ENCODE results near the gene TNFRSF6B. TPM values are rescaled to one million over a fixed set of nuclear protein-coding genes. Genes with fewer than 3 reads are reported as not detected.

Gene TNFRSF6B
- total RNA-seq, 1 donor: 0.36 TPM

DNA sequence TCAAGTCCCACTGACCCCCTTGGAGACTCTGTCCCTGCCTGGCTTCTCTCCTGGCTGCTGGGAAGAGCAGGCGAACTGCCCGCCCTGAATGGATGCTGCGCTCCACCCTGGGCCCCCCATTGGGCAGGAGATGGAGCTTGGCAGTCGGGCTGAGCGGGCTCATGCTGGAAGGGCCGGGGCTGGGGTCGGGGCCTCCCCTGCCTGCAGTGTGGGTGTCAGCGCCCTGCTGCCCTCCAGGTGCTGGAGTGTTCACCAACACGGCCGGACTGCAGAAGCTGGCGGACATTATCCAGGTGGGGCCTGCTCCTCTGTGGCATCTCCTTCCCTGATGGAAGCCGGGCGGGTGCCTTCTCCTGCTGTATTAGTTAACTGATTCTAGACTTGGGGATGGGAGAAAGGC, 16.0 kb upstream of the TNFRSF6B start:
- no peak for DNase-seq (ENCODE audit: low read depth)
- TF ChIP-seq, protein P1, sequence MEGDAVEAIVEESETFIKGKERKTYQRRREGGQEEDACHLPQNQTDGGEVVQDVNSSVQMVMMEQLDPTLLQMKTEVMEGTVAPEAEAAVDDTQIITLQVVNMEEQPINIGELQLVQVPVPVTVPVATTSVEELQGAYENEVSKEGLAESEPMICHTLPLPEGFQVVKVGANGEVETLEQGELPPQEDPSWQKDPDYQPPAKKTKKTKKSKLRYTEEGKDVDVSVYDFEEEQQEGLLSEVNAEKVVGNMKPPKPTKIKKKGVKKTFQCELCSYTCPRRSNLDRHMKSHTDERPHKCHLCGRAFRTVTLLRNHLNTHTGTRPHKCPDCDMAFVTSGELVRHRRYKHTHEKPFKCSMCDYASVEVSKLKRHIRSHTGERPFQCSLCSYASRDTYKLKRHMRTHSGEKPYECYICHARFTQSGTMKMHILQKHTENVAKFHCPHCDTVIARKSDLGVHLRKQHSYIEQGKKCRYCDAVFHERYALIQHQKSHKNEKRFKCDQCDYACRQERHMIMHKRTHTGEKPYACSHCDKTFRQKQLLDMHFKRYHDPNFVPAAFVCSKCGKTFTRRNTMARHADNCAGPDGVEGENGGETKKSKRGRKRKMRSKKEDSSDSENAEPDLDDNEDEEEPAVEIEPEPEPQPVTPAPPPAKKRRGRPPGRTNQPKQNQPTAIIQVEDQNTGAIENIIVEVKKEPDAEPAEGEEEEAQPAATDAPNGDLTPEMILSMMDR (IDR thresholded peaks at IDR 0.05; ENCODE audit: insufficient read depth, low read length): no peak
- no peak overlapping the region for H3K4me3 ChIP-seq (ENCODE audit: low read depth, low read length)

DNA sequence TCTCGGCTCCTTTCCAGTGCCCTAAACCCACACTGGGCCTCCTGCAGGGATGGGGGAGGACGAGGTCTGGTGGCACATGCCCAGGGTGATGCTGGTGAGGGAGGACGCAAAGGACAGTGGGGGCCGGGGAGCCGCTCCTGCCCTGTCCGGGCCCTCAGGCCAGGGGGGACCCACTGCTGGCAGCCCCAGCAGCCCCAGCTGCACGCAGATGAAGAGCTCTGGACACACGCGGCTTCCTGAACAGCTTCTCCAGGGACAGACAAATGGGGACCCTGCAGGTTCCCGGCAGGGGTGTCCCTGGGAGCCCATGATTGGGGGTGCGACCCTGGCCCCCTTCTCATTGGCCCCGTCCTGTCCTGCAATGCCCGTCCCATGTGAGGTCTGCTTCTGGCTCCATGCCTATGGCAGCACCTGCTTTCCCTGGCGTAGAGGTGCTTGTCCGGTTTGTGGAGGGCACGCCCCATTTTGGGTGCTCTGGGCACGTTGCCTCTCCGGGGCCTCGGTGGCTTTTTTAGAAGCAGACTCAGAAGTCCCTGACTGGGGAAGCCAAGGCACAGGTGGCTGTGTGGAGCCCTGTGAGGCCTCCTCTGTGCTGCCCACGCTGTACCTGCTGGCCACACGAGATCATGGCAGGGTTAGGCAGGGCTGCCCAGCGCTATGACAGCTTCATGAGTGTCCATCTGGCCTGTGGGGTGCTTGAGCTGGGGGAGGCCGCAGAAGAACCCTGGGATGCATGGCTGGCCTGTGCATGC, 15.4 kb upstream of the TNFRSF6B start:
- H3K4me3 ChIP-seq (ENCODE audit: low read depth, low read length): no peak overlapping the region
- TF ChIP-seq, protein P1 (IDR thresholded peaks at IDR 0.05; ENCODE audit: insufficient read depth, low read length): no peak

DNA sequence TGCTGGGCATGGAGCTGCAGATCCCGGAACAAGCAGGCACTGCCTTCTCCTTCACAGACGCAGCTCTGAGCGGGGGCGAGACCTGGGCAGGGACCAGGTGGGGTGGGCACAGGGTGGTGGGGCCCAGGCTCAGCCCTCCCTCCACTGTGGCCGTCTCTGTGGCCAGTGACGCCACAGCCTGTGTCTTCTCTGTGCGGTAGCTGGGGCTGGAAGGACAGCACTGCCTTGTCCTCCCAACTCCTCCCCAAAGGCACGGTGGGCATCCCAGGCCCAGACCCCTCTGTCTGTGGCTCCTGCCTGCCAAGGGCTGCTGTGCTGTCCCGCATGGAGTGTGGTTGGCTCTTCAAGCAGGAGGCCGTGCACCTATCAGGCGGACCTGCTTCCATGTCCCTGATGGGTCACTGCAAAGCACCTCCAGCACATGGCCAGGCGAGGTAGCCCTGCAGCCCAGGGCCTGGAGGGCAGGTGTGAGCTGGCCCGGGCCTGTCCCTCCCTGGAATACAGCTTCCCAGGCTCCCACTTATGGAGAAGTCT, 14.8 kb upstream of the TNFRSF6B start:
- TF ChIP-seq, protein P1 (IDR thresholded peaks at IDR 0.05; ENCODE audit: insufficient read depth, low read length): no peak
- DNase-seq (ENCODE audit: low read depth): no peak
- no peak overlapping the region for H3K4me3 ChIP-seq (ENCODE audit: low read depth, low read length)

More for the DNA sequence above, 15.4 kb upstream of the TNFRSF6B start:
- no peak for DNase-seq (ENCODE audit: low read depth)

DNA sequence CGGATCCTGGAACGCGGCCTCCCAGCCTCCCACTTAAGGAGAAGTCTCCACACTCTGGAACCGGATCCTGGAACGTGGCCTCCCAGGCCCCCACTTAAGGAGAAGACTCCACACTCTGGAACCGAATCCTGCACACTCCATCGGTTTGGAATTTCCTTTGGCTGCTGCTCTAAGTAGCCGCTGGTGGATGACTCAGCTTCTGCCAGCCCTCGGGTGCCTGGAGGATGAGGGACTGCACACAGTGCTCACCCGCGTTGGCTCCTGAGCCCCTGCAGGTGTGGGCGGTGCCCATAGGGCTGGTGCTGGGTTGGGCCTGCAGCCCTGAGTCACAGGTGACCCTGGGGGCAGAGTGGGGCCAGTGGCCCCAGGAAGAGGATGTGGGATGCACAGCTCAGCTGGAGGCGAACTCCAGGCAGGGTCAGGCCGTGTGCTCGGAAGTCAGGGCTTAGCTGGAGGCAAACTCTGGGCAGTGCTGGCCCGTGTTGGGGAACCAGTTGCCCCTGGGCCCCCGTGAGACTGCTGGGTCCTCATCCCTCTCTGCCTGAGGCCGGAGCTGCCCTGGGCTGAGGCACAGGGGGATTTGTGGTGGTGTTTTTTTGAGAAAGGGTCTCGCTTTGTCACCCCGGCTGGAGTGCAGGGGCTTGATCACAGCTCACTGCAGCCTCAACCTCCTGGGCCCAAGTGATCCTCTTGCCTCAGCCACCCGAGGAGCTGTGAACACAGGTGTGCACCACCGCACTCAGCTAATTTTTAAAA, 13.9 kb upstream of the TNFRSF6B start:
- H3K4me3 ChIP-seq (ENCODE audit: low read depth, low read length): no peak overlapping the region
- DNase-seq (ENCODE audit: low read depth): peak; percentile 98
- TF ChIP-seq, protein P1 (IDR thresholded peaks at IDR 0.05; ENCODE audit: insufficient read depth, low read length): no peak

DNA sequence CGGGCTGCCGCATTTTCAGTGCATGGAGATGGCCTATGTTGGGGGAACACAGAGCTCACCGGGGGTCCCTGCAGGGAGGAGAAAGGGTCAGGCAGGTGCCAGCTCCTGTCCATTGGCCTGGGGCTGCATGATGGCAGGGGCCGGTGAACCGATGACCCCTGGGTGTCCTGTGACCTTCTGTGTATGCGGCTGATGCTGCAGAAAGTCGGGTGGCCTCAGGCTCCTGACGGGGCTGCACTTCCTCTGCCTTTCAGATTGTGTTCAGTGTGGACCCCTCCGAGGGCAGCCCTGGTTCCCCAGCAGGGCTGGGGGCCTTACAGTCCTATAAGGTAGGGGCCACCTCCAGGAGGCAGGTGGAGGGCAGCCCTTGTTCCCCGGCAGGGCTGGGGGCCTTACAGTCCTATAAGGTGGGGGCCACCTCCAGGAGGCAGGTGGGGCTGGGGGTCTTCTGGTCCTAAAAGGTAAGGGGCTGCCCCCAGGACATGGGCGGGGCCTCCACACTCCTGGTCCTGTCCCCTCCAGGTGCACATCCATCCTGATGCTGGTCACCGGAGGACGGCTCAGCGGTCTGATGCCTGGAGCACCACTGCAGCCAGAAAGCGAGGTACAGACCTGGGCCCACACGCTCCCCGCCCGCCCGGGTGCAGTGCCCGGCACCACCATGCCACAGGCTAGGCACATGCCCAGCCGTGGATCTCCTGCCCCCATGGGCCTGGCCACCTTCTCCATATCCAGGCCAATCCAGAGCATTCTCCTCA, 11.0 kb upstream of the TNFRSF6B start:
- no peak overlapping the region for H3K4me3 ChIP-seq (ENCODE audit: low read depth, low read length)
- DNase-seq (ENCODE audit: low read depth): no peak
- TF ChIP-seq, protein P1 (IDR thresholded peaks at IDR 0.05; ENCODE audit: insufficient read depth, low read length): no peak

DNA sequence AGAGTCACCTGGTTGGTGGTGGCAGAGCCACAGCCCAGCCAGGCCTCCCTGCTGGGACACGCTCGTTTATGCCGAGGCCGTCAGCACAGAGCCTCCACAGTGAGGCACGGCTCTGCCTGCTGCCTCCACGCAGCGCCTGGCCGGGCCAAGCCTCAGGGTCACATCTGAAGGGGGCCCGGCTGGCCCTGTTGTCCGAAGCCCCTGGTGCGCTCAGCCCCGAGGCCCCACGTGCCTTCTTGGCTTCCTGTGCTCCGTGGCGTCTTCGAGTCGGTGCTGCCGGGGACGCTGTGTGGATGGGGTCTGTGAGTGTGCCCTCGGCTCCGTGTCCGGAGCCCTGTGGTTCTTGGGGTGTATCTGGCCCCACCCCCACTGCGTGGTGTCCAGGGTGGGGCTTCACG, 10.4 kb upstream of the TNFRSF6B start:
- TF ChIP-seq, protein P1 (IDR thresholded peaks at IDR 0.05; ENCODE audit: insufficient read depth, low read length): no peak
- no peak for DNase-seq (ENCODE audit: low read depth)

More for the DNA sequence above, 10.4 kb upstream of the TNFRSF6B start:
- no peak overlapping the region for H3K4me3 ChIP-seq (ENCODE audit: low read depth, low read length)
